Lower lobe of right lung (tissue), 2 donors: ENCODE measurements around the gene FAM222B. TPM values are rescaled to one million over a fixed set of nuclear protein-coding genes. Genes with fewer than 3 reads are reported as not detected.

Experiments used
- ATAC-seq, 2 donors: fragments of 200-7000 bp; cut with Tn5 transposase; one replicate each; pipeline ENCODE4 v1.9.1; 2020 to 2022; ENCODE audit warnings: mild to moderate bottlenecking in 2 of 2, moderate library complexity in 2 of 2
- DNase-seq: peaks from one replicate; pipeline ENCODE4 v3.0.0-alpha.2; 2020
- H3K27ac ChIP-seq: fragments of 200-600 bp; one replicate; pipeline ENCODE4 v1.8.0; 2022
- H3K27me3 ChIP-seq: fragments of 200-600 bp; one replicate; pipeline ENCODE4 v1.8.0; 2022; ENCODE audit warnings: low read depth
- H3K36me3 ChIP-seq: fragments of 200-600 bp; one replicate; pipeline ENCODE4 v1.8.0; 2022; ENCODE audit warnings: mild to moderate bottlenecking
- H3K4me1 ChIP-seq: fragments of 200-600 bp; one replicate; pipeline ENCODE4 v1.8.0; 2022
- H3K4me3 ChIP-seq: fragments of 200-600 bp; one replicate; pipeline ENCODE4 v1.8.0; 2022; ENCODE audit warnings: mild to moderate bottlenecking
- H3K9me3 ChIP-seq: fragments of 200-600 bp; one replicate; pipeline ENCODE4 v1.8.0; 2022
- CTCF ChIP-seq: fragments of 200-600 bp; IDR thresholded peaks from one replicate; pipeline ENCODE4 v1.8.0; 2022; ENCODE audit warnings: antibody characterized with exemption, mild to moderate bottlenecking
- intact Hi-C: fragments of 100-400 bp; cut with DNase I; formaldehyde crosslinking; loops from one replicate; pipeline ENCODE4 v1.11.0; 2022
- total RNA-seq: library from RNA; stranded (reverse); fragmentation: NEBNext Ultra II Directional; extraction: Animal tissue kit (Norgen Biotek cat#: 25700); gene quantifications from one replicate; pipeline ENCODE4 v1.2.1, GENCODE V29; 2021
- donor health status: DM: no; HTN: yes; CAD: no; lungs with severe emphysema.

The FAM222B gene
- total RNA-seq, 1 donor from 2014 or later: 21.7 TPM

GRCh38 chr17:28759256-28759865 is 83.2 kb downstream of the FAM222B start:
- Histone ChIP-seq H3K4me3 (no peak overlapping the region), H3K27me3 (no peaks in the 10 kb centered on the region), H3K36me3 (peaks cover 49% of the 10 kb centered on the region), H3K27ac (no peak overlapping the region), H3K4me1 (peaks cover 38% of the 10 kb centered on the region), H3K9me3 (no peaks in the 10 kb centered on the region)
- ATAC-seq: no peak
- no peak for DNase-seq
- TF ChIP-seq CTCF: no peak
- intact Hi-C loops: no loop called here

- H3K27ac ChIP-seq: no peak overlapping the region
- peaks cover 47% of the 10 kb centered on the region for H3K36me3 ChIP-seq
- H3K9me3 ChIP-seq: no peaks in the 10 kb centered on the region
- DNase-seq (no peak), ATAC-seq (peak in 1 of 2 donors; percentile 8)
- no peak overlapping the region for H3K4me3 ChIP-seq
- intact Hi-C loops: no loop called here
- H3K4me1 ChIP-seq: peaks cover 31% of the 10 kb centered on the region
- no peak for TF ChIP-seq CTCF
- H3K27me3 ChIP-seq: no peaks in the 10 kb centered on the region
Measured at GRCh38 chr17:28758411-28759121, 84.0 kb downstream of the FAM222B start.

- H3K27me3 ChIP-seq: no peaks in the 10 kb centered on the region
- DNase-seq (no peak), ATAC-seq (no peak)
- H3K27ac ChIP-seq: no peak overlapping the region
- H3K4me1 ChIP-seq: peaks cover 24% of the 10 kb centered on the region
- peaks cover 42% of the 10 kb centered on the region for H3K36me3 ChIP-seq
- H3K9me3 ChIP-seq: no peaks in the 10 kb centered on the region
- intact Hi-C loops: no loop called here
- H3K4me3 ChIP-seq: no peak overlapping the region
- TF ChIP-seq CTCF: no peak
Measured at GRCh38 chr17:28756049-28756804, 86.4 kb downstream of the FAM222B start.

- no peak overlapping the region for H3K27ac ChIP-seq
Measured at GRCh38 chr17:28755486-28755885, 87.1 kb downstream of the FAM222B start.

More at GRCh38 chr17:28755486-28755885, 87.1 kb downstream of the FAM222B start:
- Histone ChIP-seq H3K27me3 (no peaks in the 10 kb centered on the region), H3K4me1 (peaks cover 17% of the 10 kb centered on the region), H3K36me3 (peaks cover 49% of the 10 kb centered on the region), H3K4me3 (no peak overlapping the region), H3K9me3 (no peaks in the 10 kb centered on the region)
- intact Hi-C loops: no loop called here
- DNase-seq (no peak), ATAC-seq (no peak)
- TF ChIP-seq CTCF: no peak
